ENCODE measurements around the gene MMD. TPM values are rescaled to one million over a fixed set of nuclear protein-coding genes. Genes with fewer than 3 reads are reported as not detected.
"Not testable (repeated sequence)": the region's sequence is repeated elsewhere in the genome, so short reads cannot be mapped to it uniquely, and the experiment has no call there.

The MMD gene
- total RNA-seq, 1 donor from 2014 or later = 33.1 TPM

- DNase-seq (ENCODE audit: low read depth) = no peak
Observed at GRCh38 chr17:55443904-55444303, 22.3 kb upstream of the MMD start.

DNA sequence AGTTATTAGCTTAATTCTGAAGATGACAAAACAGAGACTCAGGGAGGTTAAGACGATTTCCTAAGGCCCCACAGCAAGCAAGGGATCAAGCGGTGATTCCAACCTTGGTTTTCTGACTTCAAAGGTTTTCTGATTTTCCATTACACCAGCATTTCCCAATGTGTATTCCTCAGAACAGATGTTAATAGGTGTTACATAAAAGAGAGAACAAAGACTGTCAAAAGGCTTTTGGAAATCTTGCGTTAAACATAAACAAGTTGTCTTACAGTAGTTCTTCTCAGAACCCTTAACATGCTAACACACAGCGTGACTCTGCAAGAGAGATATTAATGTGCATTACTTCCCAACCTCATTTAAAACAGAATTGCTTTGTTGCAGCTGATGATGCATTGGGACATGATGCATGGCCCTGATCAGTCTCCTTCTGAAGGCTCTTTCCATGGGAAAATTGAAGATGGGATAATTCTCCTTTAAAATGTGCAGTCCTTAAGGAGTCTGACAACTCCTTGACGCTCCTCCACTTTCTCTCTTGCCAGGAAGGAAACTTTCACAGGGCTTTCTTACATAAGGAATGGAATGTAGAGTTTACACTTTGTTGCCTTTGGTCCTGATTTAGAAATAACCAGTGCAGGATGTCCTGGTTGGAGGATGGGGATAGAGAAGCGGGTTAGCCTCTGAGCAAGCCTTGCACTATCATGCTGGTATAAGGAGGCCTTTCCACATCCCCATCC, 21.5 kb upstream of the MMD start:
- DNase-seq (ENCODE audit: low read depth) = peak; percentile 64

DNA sequence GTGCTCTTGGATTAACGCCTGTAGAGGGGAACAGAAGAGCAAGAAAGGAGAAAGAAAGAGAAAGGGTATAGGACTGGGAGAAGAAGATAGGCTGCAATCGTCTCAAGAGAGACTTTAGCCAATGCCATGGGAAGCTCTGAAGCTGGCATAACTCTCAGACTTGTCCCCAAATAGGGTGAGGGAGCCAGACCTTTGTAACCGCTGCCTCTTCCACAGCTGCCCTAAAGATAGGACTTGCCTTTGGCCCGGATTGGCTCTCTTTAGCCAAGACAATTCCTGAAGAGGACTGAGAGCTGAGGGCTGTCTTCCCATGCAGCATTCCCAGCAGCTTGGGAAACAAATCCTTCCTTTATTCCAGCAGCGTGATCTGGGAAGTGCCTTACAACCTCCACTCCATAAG, 20.8 kb upstream of the MMD start:
- DNase-seq (ENCODE audit: low read depth) = no peak

GRCh38 chr17:55441544-55441943, 19.9 kb upstream of the MMD start:
- no peak for DNase-seq (ENCODE audit: low read depth)

GRCh38 chr17:55440391-55440790, 18.8 kb upstream of the MMD start:
- no peak for DNase-seq (ENCODE audit: low read depth)

- no peak for DNase-seq (ENCODE audit: low read depth)
Observed at GRCh38 chr17:55437159-55437605, 15.5 kb upstream of the MMD start.

DNA sequence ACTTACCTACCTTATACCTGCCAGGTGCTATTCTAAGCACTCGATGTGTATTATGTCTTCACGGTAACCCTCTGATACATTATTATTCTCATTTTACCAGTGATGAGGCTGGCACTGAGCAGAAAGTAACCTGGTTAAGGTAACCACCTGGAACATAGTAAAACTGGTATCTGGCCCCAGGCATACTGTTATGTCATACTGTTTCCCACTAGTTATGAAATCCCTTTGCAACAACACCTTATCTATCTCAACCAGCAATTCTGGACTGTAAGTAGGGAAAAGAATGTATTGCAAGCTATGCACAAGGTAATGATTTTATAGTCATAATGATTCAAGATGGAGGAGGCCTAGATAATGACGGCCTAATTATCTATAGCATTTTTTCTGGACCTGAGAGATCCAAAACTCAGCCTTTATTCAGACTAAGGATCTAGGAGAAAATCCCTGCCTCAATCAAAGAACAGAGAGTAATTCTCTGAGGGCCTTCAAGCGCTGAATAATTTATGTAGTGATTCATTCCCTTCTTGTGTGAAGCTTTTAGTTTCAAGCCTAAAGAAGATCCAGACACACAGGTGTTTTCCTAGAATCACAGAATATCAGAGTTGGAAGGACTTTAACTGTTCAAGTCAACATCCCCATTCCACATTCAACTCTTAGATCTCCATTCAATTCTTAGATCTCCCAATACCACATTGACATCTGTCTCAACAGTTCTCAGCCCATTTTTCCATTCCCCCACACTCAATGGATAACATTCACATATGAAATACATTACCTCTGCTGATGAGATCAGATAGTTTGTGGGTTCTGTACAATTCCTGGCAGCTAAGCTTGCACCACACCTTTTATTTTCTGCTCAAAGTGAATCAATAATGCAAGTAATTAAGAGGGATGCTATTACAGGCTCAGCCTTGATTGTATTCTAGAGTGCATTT, 14.9 kb upstream of the MMD start:
- no peak for DNase-seq (ENCODE audit: low read depth)

DNA sequence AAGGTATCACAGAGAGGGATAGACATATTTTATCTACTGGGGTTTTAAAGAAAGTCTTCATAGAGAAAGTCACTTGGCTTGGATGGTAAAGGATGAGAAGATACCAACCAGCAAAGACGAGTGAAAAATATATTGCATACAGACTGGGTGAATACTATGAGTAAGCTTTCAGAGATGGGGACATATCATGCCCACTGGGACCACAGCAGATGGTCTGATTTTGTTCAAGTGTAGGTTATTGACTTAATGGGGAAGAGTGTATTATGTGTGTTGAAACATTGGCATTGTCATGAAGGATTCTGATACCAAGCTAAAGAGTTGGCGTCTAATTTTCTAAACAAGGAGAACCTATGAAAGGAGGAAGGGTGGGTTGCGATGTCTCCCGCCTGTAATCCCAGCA, 13.8 kb upstream of the MMD start:
- DNase-seq (ENCODE audit: low read depth) = no peak

DNA sequence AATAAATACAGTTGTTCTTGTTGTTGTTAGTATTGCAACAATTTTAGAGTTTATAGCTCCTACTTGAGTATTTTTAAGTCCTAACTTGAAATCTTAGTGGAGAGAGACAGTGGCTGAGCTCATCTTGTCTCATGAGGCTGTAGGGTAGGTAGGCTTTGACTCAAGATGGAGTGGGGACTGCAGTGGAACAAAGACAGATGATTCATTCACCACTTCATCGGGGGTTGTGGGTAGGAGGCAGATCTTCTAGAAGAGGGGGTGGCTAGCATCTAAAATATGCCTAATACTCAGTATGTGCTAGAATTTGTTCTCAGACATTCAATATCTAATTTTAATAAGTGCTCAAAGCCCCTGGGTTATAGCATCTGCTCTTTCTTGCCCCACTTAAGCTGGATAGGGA, 13.1 kb upstream of the MMD start:
- DNase-seq (ENCODE audit: low read depth) = peak; percentile 43

DNA sequence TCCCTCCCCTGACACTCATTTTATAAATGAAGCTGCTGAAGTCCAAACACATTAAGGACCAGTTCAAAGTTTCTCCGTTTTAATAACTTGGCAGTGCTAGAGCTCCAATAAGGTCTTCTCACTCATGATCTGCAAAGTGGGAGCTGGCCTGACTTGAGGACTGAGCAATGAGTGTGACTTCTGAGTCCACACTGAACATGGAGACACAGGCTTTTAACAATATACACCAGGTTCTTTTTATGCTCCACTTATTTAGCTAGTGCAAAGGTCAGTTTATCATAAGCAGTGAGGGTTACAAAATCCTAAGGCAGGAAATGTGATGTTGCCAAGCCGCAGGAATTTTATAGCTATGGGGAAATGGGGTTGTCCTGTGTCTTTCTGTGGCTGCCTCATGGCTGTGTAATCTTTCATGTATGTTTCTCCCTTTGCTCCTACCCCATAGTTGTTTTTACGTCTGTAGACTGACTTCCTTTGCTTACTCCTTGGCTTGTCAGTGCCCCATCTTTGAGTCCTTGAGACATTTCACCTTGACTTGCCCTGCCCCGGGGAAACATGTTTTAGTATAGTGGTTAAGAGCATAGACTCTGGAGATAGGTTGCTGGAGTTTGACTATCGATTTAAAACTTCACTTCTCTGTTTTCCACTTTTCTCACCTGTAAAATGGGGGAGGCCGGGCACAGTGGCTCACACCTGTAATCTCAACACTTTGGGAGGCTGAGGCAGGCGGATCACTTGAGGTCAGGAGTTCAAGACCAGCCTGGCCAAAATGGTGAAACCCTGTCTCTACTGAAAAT, 12.2 kb upstream of the MMD start:
- DNase-seq (ENCODE audit: low read depth) = peak; percentile 98

DNA sequence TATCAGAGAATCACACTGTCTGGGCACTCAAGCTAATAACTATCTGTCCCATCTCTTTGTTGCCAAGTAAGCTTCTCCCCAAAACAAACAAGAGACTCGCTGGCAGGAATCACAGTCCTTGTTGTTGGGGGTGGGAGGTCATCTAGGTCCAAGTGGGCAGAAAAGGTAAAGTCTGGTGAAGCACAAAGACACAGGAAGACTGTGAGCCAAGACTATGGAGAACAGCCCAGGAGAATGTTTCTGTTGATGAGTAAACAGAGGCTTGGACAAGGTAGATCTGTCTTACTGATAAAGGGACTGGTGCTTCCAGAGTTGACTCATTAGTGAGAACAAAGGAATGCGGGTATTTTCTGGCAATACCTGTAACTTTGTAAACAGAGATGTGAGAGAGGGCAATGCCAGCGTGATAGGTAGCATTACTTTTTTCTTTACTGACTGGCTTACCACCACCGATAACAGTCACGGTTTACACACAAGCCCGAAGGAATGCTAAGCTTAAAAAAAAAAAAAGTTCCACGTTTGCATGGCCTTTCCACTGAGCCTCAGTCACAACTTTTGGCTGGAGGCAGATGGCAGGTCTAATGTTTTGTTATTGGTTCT, 11.5 kb upstream of the MMD start:
- DNase-seq (ENCODE audit: low read depth) = peak; percentile 91

- DNase-seq (ENCODE audit: low read depth) = peak; percentile 45
Observed at GRCh38 chr17:55432358-55433028, 10.9 kb upstream of the MMD start.

DNA sequence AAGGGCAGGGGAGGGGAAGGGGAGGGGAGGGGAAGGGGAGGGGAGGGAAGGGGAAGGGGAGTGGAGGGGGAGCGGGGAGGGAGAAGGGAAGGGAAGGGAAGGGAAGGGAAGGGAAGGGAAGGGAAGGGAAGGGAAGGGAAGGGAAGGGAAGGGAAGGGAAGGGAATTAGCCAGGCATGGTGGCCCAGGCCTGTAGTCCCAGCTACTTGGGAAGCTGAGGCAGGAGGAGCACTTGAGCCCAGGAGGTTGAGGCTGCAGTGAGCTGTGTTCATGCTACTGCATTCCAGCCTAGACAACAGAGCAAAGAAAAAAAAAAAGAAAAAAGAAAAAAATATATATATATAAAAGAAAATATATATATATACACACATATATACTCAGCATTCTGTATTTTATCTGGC, 10.3 kb upstream of the MMD start:
- not testable (repeated sequence) for DNase-seq (ENCODE audit: low read depth)

DNA sequence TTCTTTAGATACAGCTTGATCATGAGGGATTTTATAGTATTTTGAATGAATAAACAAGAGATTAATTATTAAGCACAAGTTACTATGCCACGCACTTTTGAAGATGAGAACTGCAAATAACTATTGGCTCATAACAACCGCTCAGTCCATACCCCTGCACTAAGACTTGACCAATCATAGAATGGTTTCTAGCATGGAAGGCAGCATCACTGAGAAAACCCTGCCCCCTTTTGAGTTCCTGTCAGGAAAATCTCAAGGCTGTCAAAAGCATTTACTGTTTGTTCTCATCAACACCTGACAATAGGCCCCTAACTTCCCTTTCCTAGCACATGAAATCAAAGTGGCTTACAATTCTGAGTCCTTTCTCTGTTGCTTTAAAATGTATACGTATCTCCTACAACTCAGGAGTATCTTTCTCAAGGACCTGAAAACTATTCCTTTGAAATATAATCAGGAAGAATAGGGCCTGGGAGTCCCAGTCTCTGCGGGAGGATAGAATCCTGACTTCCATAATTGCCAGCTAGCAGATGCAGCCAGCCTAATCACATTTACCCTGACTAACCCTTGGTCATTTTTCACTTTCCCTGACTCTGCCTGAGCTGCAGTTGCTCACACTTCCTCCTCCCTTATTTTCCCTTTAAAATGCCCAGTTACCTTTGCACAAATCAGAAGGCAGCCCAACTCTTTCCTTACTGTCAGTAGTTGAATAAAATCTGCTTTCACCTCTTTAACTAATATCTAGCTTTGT, 9.1 kb upstream of the MMD start:
- peak; percentile 64 for DNase-seq (ENCODE audit: low read depth)

DNA sequence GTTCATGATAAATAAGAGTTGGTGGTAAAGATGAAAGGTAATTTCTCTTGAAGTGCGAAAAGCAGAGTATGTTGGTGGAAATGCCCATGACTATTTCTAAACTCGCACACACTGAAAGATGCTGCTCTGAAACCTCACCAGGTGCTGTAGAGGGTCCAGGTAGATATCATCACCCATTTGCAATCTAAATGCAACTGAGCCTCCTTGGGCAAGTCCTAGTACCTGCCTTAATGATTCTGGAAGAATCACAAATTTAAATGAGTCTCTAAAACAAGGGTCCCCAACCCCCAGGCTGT, 5.9 kb upstream of the MMD start:
- DNase-seq (ENCODE audit: low read depth) = no peak

- peak; percentile 95 for DNase-seq (ENCODE audit: low read depth)
Observed at GRCh38 chr17:55426851-55427586, 5.4 kb upstream of the MMD start.

DNA sequence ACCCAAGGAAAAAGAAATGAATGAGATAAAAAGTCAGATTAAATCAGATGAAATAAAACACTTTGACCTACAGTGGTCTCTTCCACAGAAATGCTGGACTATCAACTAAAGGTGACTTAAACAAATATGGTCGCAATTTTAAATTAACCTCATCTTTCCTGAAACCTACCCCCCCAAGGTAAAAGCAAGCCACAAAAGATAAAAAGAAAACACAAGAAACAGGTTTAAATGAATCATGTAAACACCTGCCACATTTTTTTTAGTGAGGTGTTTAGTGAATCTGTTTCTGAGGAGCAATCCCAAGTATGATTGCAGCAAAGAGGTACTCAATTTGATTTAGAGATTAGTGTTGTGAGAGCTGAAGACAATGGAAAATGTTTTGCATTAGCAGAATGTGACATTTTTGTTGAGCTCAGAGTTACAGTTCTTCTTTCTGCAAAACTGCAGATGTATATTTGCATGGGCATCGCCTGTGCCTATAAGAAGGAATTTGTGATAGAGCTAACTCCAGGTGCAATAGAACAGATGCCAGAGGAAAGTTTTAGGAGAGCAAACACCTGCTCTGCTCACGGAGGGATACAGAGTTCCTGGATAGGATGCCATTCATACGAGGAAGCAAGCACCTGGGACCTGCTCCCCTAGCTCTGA, 3.4 kb upstream of the MMD start:
- no peak for DNase-seq (ENCODE audit: low read depth)

DNA sequence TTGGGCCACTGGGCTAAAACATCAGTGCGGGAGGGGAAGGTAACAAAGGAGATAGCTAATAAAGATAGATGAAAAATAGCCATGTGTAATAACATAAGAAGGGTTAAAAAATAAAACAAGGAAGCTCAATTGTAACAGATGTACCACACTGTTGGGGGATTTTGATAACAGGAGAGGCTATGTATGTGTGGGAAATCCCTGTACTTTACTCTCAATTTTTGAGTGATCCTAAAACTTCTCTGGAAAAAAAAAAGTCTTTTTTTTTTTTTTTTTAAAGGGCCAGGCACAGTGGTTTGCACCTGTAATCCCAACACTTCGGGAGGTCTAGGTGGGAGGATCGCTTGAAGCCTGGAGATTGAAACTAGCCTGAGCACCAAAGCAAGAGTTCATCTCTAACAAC, 1.9 kb upstream of the MMD start:
- no peak for DNase-seq (ENCODE audit: low read depth)

DNA sequence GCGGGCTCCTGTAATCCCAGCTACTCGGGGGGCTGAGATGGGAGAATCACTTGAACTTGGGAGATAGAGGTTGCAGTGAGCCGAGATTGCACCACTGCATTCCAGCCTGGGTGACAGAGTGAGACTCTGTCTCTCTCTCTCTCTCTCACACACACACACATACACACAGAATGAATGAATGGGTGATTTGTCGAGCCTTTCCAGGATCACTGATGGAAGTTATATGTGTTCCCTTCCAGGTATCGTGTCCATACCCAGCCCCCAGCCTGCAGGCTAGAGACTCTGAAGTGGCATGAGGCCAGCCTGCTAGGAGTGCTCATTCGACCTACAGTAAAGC, 1.2 kb upstream of the MMD start:
- not testable (repeated sequence) for DNase-seq (ENCODE audit: low read depth)

- DNase-seq (ENCODE audit: low read depth) = no peak
Observed at GRCh38 chr17:55420776-55421178, 858 bp downstream of the MMD start.
